HepG2 (cell line): Measurements from ENCODE around the gene SLC34A3. TPM values are rescaled to one million over a fixed set of nuclear protein-coding genes. Genes with fewer than 3 reads are reported as not detected.

ENCODE experiments used
- CBX5 ChIP-seq: sonication (generic); formaldehyde crosslinking; IDR thresholded peaks from 2 replicates; pipeline ENCODE4 v1.4.0; 2020; ENCODE audit warnings: missing genetic modification reagents, borderline replicate concordance
- HOXA3 ChIP-seq: sonication (generic); formaldehyde crosslinking; IDR thresholded peaks from 2 replicates; pipeline ENCODE4 v1.5.0; 2020; ENCODE audit warnings: missing genetic modification reagents
- LRRFIP1 ChIP-seq: sonication (generic); formaldehyde crosslinking; conservative IDR thresholded peaks from 2 replicates; pipeline ENCODE4 v1.4.0; 2020; ENCODE audit warnings: missing genetic modification reagents
- PPARG ChIP-seq: conservative IDR thresholded peaks from 2 replicates; pipeline ENCODE4 v1.6.1; 2016; ENCODE audit warnings: missing biosample characterization, missing genetic modification reagents
- SIN3B ChIP-seq: fragments of 150-350 bp; IDR thresholded peaks from 2 replicates; pipeline ENCODE4 v1.6.1; 2014; ENCODE audit warnings: low read length
- TIGD3 ChIP-seq: sonication (generic); formaldehyde crosslinking; IDR thresholded peaks from 2 replicates; pipeline ENCODE4 v1.5.1; 2020; ENCODE audit warnings: mild to moderate bottlenecking, missing genetic modification reagents, borderline replicate concordance
- ZC3H4 ChIP-seq: sonication (generic); formaldehyde crosslinking; IDR thresholded peaks from 2 replicates; pipeline ENCODE4 v1.4.0; 2020; ENCODE audit warnings: missing genetic modification reagents, borderline replicate concordance
- ZNF776 ChIP-seq: sonication (generic); formaldehyde crosslinking; IDR thresholded peaks from 2 replicates; pipeline ENCODE4 v1.4.0; 2020; ENCODE audit warnings: mild to moderate bottlenecking, missing genetic modification reagents
- polyA plus RNA-seq, 8 experiments: library from polyadenylated mRNA; depleted of rRNA in 3 of 8; stranded (reverse) in 7 of 8; unstranded in 1 of 8; fragments of >200 nt; fragmentation: Illumina TruSeq in 4 of 8; extraction: Trizol in 4 of 8; gene quantifications; 2 replicates each; pipeline versions ENCODE4 v1.2.1 to v1.2.3, GENCODE V29; 2011 to 2016; ENCODE audit warnings: low read depth in 4 of 8, missing spikeins in 1 of 8, mixed read lengths in 1 of 8; ENCODE audit not compliant: insufficient read depth in 1 of 8
- total RNA-seq, 5 experiments: library from RNA; depleted of rRNA; stranded (reverse); fragments of >200 nt; fragmentation: Illumina TruSeq; extraction: Trizol; gene quantifications; 2 replicates each; pipeline ENCODE4 v1.2.3, GENCODE V29; 2016; ENCODE audit warnings: low read depth in 1 of 5
- TF ChIP-seq, protein P1 (sequence below): IDR thresholded peaks from 2 replicates; pipeline ENCODE4 v1.6.1; 2016; ENCODE audit warnings: mild to moderate bottlenecking

Gene SLC34A3
- total and polyA plus RNA-seq, 2 of the 13 experiments (the other 11 are each of a cell fraction or from before 2014, with no cell fraction given) = 0.07 to 1.0 TPM

DNA sequence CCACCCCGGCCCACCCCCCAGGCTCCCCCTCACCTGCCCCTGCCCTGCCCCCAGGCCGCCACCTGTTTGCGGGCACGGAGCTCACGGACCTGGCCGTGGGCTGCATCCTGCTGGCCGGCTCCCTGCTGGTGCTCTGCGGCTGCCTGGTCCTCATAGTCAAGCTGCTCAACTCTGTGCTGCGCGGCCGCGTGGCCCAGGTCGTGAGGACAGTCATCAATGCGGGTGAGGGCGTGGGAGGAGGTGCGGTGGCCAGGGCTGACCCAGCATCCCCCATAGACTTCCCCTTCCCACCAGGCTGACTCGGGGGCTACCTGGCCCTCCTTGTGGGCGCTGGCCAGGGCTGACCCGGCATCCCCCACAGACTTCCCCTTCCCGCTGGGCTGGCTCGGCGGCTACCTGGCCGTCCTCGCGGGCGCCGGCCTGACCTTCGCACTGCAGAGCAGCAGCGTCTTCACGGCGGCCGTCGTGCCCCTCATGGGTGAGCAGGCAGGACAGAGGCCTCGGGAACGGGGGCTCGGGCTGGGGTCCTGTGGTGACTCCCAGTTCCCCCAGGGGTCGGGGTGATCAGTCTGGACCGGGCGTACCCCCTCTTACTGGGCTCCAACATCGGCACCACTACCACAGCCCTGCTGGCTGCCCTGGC is 3.5 kb downstream of the SLC34A3 start (continued):
- TF ChIP-seq ZNF776 (CRISPR knock-in tag) (no peak), LRRFIP1 (CRISPR knock-in tag) (no peak), SIN3B (no peak), HOXA3 (CRISPR knock-in tag) (0 out of 2 replicates have a peak, but pooled peaks have one; percentile 46), TIGD3 (CRISPR knock-in tag) (no peak), PPARG (CRISPR knock-in tag) (no peak), CBX5 (CRISPR knock-in tag) (no peak), ZC3H4 (CRISPR knock-in tag) (no peak)
- TF ChIP-seq, protein P1, sequence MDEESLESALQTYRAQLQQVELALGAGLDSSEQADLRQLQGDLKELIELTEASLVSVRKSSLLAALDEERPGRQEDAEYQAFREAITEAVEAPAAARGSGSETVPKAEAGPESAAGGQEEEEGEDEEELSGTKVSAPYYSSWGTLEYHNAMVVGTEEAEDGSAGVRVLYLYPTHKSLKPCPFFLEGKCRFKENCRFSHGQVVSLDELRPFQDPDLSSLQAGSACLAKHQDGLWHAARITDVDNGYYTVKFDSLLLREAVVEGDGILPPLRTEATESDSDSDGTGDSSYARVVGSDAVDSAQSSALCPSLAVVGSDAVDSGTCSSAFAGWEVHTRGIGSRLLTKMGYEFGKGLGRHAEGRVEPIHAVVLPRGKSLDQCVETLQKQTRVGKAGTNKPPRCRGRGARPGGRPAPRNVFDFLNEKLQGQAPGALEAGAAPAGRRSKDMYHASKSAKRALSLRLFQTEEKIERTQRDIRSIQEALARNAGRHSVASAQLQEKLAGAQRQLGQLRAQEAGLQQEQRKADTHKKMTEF (CRISPR knock-in tag) = no peak
